ENCODE measurements around the gene DENND1A. TPM values are rescaled to one million over a fixed set of nuclear protein-coding genes. Genes with fewer than 3 reads are reported as not detected.

Gene DENND1A
- total RNA-seq, 4 donors from 2014 or later = 20.9 to 33.6 (median 23.7) TPM

GRCh38 chr9:123973590-123974223, 43.8 kb upstream of the DENND1A start:
- TF ChIP-seq, protein P1, sequence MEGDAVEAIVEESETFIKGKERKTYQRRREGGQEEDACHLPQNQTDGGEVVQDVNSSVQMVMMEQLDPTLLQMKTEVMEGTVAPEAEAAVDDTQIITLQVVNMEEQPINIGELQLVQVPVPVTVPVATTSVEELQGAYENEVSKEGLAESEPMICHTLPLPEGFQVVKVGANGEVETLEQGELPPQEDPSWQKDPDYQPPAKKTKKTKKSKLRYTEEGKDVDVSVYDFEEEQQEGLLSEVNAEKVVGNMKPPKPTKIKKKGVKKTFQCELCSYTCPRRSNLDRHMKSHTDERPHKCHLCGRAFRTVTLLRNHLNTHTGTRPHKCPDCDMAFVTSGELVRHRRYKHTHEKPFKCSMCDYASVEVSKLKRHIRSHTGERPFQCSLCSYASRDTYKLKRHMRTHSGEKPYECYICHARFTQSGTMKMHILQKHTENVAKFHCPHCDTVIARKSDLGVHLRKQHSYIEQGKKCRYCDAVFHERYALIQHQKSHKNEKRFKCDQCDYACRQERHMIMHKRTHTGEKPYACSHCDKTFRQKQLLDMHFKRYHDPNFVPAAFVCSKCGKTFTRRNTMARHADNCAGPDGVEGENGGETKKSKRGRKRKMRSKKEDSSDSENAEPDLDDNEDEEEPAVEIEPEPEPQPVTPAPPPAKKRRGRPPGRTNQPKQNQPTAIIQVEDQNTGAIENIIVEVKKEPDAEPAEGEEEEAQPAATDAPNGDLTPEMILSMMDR (IDR thresholded peaks at IDR 0.05) = no peak
- TF ChIP-seq POLR2AphosphoS5 (IDR thresholded peaks at IDR 0.05) = no peak
- TF ChIP-seq EP300 (IDR thresholded peaks at IDR 0.05) = no peak
- TF ChIP-seq POLR2A (IDR thresholded peaks at IDR 0.05) = no peak
- 89 to 92% methylated on average over 9 of the region's 9 CpGs for WGBS, 2 donors (ENCODE audit: low coverage in 1 of 2)
- no peaks in the 10 kb centered on the region for H3K36me3 ChIP-seq

DNA sequence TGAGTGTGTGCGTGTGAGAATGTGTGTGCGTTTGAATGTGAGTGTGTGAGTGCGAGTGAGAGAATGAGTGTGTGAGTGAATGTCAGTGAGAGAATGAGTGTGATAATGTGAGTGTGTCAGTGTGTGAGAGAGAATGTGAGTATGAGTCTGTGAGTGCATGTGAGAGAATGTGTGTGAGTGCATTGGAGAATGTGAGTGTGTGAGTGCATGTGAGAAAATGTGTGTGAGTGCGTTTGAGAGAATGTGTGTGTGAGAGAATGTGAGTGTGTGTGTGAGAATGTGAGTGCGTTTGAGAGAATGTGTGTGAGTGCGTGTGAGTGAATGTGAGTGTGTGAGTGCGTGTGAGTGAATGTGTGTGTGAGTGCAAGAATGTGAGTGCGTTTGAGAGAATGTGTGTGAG, 42.7 kb upstream of the DENND1A start:
- Histone ChIP-seq H3K27me3 (peaks cover 52% of the 10 kb centered on the region), H3K36me3 (no peaks in the 10 kb centered on the region), H3K27ac (no peak overlapping the region), H3K4me3 (no peak overlapping the region), H3K9me3 (no peaks in the 10 kb centered on the region), H3K4me1 (no peaks in the 10 kb centered on the region)
- WGBS, 2 donors (ENCODE audit: low coverage in 1 of 2) = 93 to 94% methylated on average over 4 to 8 of the region's 8 CpGs
- no peak for TF ChIP-seq POLR2AphosphoS5 (IDR thresholded peaks at IDR 0.05)
- ATAC-seq = no peak

More at GRCh38 chr9:123973590-123974223, 43.8 kb upstream of the DENND1A start:
- peaks cover 43% of the 10 kb centered on the region for H3K27me3 ChIP-seq
- no peaks in the 10 kb centered on the region for H3K9me3 ChIP-seq
- no peaks in the 10 kb centered on the region for H3K4me1 ChIP-seq
- no peak overlapping the region for H3K4me3 ChIP-seq
- H3K27ac ChIP-seq = no peak overlapping the region
- no peak for ATAC-seq

DNA sequence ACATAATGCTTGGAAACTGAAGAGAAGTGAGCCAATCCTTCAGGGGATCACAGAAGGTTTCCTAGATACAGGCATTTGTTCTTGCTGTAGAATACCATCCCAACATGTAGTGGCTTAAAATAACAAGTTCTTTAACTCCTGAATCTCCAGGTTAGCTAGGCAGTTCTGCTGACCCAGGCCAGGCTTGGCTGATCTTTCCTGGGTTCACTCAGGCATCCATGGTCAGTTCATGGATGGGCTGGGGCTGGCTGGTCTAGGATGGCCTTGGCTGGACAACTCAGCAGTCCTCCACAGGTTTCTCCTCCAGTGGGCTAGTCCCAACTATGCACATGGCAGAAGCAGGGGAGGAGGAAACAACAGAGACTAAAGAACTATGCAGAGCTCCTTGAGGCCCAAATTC, 37.4 kb upstream of the DENND1A start:
- ATAC-seq = no peak
- Histone ChIP-seq H3K4me3 (no peak overlapping the region), H3K27ac (no peak overlapping the region), H3K27me3 (peaks cover 45% of the 10 kb centered on the region), H3K36me3 (no peaks in the 10 kb centered on the region), H3K4me1 (no peaks in the 10 kb centered on the region), H3K9me3 (no peaks in the 10 kb centered on the region)
- no peak for TF ChIP-seq POLR2A (IDR thresholded peaks at IDR 0.05)
- TF ChIP-seq EP300 (IDR thresholded peaks at IDR 0.05) = no peak
- TF ChIP-seq, protein P1 (IDR thresholded peaks at IDR 0.05) = no peak
- no peak for TF ChIP-seq POLR2AphosphoS5 (IDR thresholded peaks at IDR 0.05)

- Histone ChIP-seq H3K4me3 (no peak overlapping the region), H3K27ac (no peak overlapping the region), H3K36me3 (no peaks in the 10 kb centered on the region), H3K4me1 (no peaks in the 10 kb centered on the region), H3K27me3 (peaks cover 41% of the 10 kb centered on the region), H3K9me3 (no peaks in the 10 kb centered on the region)
- ATAC-seq = no peak
- WGBS, 2 donors (ENCODE audit: low coverage in 1 of 2) = 48 to 79% methylated on average over 7 to 8 of the region's 8 CpGs
- TF ChIP-seq, protein P1 (IDR thresholded peaks at IDR 0.05) = no peak
Observed at GRCh38 chr9:123965801-123966686, 36.1 kb upstream of the DENND1A start.

GRCh38 chr9:123964761-123965160, 34.8 kb upstream of the DENND1A start:
- H3K4me1 ChIP-seq = no peaks in the 10 kb centered on the region
- H3K27ac ChIP-seq = no peak overlapping the region
- TF ChIP-seq, protein P1 (IDR thresholded peaks at IDR 0.05) = no peak
- TF ChIP-seq EP300 (IDR thresholded peaks at IDR 0.05) (no peak), POLR2AphosphoS5 (IDR thresholded peaks at IDR 0.05) (no peak), POLR2A (IDR thresholded peaks at IDR 0.05) (no peak)
- peaks cover 39% of the 10 kb centered on the region for H3K27me3 ChIP-seq
- WGBS, 2 donors (ENCODE audit: low coverage in 1 of 2) = 58 to 82% methylated on average over 3 to 8 of the region's 12 CpGs
- no peak overlapping the region for H3K4me3 ChIP-seq
- no peak for ATAC-seq
- H3K36me3 ChIP-seq = no peaks in the 10 kb centered on the region
- no peaks in the 10 kb centered on the region for H3K9me3 ChIP-seq
